HG03066 (cell line): ENCODE measurements around the gene FES.
"Not testable (repeated sequence)": the region's sequence is repeated elsewhere in the genome, so short reads cannot be mapped to it uniquely, and the experiment has no call there.

Experiments
- ATAC-seq: cut with Tn5 transposase; IDR thresholded peaks from one replicate; pipeline ENCODE4 v1.9.1; 2021; ENCODE audit warnings: low read depth; ENCODE audit not compliant: unreplicated experiment

Gene FES

DNA sequence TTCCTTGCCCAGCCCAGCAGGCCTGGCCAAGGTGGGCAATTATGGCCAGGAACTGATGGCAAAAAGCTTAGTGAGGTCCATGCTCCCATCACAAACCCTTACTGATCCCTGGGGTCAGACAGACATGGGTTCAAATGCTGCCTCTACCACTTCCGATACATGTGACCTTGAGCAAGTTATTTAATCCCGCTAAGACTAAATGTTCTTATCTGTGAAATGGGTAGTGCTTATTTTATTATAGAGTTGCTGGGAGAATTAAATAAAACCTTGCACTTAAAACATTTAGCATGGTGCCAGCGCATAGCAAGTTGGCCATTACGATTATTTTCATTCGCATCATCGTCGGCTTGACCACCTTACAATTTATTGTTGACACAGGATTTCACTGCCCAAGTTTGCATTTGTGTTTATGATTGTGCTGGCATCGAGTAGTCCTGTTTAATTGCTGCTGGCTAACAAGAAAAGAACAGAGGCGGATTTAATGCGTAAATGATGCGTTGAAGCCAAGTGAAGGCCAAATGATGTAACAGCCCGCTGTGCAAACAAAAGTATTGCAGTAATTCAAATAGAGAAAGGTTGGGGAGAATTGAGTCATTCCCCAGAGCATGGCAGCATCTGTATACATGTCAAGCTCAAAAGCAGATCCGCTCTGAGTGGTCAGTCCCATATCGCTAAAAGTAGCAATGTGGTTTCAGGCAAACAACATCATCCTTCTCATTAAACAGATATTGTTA, 23.2 kb upstream of the FES start:
- ATAC-seq = no peak

GRCh38 chr15:90862487-90862886, 21.8 kb upstream of the FES start:
- no peak for ATAC-seq

DNA sequence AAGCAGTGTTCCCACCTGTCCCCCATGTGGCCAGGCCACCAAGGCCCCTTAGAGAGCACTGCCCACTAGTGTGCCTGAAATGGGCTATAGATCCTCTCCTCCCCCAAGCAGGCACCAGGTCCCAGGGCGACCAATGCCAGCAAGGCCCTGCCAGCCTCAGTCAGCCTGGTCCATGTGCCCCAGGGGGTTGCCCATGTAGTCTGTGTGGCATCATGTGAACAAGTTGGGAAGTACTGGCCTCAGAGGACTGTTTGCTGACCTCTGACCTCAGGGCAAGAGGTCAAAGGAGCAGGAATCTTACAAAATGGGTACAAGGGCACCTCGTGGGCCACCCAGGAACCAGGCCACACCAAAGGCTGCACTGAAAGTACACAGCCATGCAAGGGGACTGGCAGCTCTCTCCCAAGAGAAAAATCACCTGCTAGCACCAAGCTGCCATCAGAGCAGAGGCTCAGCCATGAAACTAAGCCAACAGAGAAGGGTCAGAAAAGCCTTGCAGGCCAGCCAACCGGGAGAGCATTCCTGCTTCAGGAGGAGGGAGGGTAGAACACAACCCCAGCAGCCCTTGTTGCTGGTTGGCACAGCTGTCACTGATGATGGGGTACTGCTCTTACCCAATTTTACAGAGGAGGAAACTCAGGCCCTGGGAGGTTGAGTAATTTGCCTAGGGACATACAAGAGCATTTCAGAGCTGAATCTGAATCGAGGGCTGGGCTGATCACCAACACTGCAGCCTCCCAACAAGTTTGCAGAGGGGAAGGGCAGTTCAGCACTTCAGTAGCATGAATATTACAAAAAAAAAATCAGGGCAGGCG, 21.1 kb upstream of the FES start:
- ATAC-seq = no peak

DNA sequence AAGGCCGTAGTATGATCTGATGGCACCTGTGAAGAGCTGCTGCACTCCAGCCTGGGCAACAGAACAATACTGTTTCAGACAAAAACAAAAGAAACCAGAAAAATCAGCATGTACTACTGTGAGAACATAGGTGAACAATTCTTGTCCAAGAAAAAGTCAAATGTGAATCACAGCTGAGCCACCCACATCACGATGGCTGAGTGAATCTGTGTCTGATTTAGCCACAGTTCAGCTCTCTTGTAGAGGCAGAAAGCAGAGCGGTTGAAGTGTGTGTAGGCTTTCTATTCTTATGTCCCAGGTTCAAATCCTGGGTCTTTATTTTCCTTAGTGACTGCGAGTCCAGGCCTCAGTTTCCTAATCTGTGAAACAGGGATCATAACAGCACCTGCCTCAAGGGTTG, 20.3 kb upstream of the FES start:
- ATAC-seq = no peak

DNA sequence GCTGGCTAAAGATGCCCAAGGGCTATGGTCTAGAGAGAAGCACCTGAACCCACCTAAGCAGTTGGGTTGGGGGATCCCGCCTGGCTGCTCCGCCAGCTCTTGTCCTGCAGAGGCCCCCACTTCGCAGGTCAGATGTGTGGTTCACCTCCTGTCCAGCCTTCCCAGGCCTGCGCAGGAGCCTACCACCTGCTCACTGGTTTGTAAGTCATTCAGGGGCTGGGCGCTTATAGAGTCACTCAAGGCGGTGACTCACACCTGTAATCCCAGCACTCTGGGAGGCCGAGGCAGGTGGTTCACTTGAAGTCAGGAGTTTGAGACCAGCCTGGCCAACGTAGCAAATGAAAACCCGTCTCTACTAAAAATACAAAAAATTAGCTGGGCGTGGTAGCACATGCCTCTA, 19.8 kb upstream of the FES start:
- no peak for ATAC-seq

DNA sequence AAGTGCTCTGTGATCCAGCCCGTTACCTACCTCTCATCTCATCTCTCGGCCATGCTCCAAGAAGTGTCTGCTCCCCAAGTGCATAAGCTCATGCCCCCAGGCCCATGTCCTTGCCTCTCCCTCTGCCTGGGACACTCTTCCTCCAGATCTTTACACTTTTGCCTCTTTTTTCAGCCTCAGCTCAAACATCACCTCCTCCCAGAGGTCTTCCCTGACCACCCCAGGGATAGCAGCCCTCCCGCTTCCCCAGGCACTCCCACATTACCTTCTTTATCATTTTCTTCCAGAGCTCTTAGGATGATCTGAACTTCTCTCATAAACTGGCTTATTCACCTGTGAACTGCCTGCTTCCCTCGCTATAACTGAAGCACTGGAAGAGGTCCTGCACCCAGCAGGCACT, 18.6 kb upstream of the FES start:
- no peak for ATAC-seq

DNA sequence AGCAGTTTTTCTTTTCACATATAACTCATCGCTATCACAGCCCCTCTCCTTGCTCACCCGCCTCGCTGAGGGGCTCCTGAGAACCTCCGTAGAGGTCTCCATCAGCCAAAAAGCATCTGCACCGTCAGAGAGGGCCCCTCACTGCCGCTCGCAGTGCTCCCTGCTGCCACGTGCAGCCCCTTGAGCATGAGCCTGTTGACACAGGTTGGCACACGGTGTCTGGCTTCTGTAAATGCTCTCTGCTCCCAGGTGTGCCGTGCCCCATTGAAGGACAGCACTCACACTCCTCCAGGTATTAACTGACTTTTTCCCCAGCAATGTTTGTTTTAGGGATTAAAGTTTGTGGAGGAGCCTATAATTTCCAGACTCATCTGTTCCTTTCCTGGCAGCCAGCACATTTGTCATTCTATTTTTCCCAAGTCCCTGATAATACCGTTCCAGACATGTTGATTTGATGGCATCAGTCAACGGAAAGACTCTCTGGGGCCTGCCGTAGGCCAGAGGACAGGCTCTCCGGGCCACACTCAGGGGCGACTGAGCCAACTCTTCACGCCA, 18.1 kb upstream of the FES start:
- ATAC-seq = no peak

DNA sequence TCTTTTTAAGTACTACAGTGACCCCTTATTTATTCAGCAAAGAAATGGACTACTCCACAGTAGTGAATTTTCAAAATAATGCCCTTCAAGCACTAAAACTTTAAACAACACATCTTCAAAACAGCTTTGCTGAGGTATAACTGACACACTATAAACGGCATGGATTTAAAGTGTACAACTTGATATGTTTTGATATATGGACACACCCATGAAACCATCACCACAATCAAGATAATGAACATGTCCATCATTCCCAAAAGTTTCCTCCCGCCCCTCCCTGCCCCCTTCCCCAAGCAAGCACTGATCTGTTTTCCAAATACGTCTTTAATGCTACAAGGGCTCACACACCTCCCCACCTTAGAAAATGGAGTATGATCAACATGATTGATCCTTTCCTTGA, 17.5 kb upstream of the FES start:
- ATAC-seq = no peak

DNA sequence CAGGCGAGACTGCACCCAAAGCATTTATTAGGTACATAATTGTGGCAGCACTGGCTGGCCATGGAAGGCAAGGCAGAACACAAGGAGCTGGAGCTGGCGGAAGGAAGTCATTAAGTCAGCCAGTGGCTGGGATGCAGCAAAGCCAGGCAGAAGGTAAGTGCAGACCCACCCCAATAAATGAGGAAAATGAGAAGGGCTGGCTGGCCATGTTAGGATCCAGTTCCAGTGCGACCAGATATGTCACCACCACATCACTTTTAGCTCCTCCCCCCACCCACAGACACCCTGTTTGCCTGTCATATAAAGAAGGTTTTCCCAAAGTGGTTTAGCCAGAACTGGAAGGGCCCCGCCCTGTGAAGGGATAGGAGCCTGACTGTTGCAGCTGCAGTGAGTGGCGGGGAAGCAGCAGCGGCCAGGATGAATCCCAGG, 16.0 kb upstream of the FES start, which contains the start of gene FURIN:
TSS of gene FURIN (plus strand) at position 328 of the 429 bp plus-strand sequence. CDS start 7,153 bp downstream, outside the sequence.
- no peak for ATAC-seq

GRCh38 chr15:90869140-90869541, 15.2 kb upstream of the FES start:
- ATAC-seq = no peak

- ATAC-seq = no peak
Observed at GRCh38 chr15:90869601-90870353, 14.5 kb upstream of the FES start.

GRCh38 chr15:90870354-90871138, 13.8 kb upstream of the FES start:
- ATAC-seq = no peak

GRCh38 chr15:90871139-90871715, 13.1 kb upstream of the FES start:
- no peak for ATAC-seq

GRCh38 chr15:90871716-90872485, 12.4 kb upstream of the FES start:
- ATAC-seq = no peak

GRCh38 chr15:90872486-90873184, 11.7 kb upstream of the FES start:
- no peak for ATAC-seq

DNA sequence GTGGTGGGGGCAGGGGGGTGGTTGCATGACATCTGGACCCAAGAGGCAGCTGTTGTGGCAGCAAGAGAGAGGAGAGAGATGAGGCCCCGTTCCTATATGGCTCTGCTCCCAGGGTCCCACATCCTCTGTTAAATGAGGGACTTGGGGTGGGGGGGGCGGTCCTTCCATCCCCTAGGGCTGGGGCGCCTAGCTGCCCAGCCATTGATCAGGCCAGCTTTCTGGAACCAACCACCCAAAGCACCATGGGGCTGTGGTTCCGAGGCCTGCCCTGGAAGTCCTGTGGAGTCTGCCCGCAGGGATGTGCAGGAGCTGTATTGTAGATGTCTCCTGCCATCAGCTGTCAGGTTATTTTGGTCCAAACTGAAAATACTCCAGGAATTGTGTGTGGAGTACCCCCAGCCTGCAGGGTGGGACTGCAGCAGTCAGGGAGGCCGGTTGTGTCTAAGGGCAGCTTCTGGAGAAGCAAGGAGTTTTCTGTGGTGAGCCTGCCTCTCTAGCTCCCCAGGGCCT, 10.8 kb upstream of the FES start:
- no peak for ATAC-seq

DNA sequence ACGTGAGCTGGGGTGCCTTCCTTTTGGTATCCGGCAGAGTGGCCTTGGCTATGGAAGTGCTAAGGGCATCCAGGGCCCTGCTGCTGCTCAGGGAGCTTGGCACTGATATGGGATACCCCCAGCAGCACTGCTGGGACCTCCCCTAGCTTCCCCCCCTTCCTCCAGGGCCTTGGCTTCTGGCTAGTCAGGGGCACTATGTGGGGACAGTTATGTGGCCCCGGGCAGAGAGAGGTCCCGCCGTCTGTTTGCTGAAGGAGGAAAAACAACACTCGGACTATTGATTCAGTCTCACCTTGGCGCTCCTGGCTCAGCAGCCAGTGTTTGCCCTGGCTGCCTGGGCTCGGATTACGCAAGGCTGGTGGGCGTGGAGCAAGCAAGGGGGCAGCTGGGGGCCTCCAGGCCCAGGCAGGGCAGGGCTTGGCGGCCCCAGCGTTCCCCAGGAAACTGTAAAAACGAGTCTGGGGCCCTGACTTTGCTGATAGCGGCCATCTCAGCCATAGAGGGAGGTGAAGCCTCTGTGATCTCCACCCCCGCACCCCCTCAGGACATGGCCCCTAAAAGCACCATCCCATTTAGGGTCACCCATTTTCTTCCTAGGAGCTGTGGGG, 10.2 kb upstream of the FES start:
- ATAC-seq = no peak

- ATAC-seq = not testable (repeated sequence)
Observed at GRCh38 chr15:90874986-90875385, 9.3 kb upstream of the FES start.
